ENCODE results near the gene JAZF1. TPM values are rescaled to one million over a fixed set of nuclear protein-coding genes. Genes with fewer than 3 reads are reported as not detected.
A peak's percentile ranks its signal among the peaks of the same experiment; 100 is the strongest.

Gene JAZF1
- total RNA-seq, 4 donors from 2014 or later, result 1.6 to 8.6 (median 5.3) TPM

- in situ Hi-C loops (cut with MboI; ENCODE audit: low sequenced_read_pairs in 4 of 4), result no loop called here
- Histone ChIP-seq H3K4me1 (peaks cover 11 to 14% of the 10 kb centered on the region in 2 donors), H3K9me3 (no peaks in the 10 kb centered on the region), H3K27me3 (no peaks in the 10 kb centered on the region), H3K4me3 (no peak overlapping the region), H3K27ac (no peak overlapping the region), H3K36me3 (no peaks in the 10 kb centered on the region)
- intact Hi-C loops (cut with DNase I; ENCODE audit: low total_unique reads), result loop anchor here (10.0 kb wide), 1 partner anchor 191 kb away; the partner anchor contains the start of gene TAX1BP1
- no peak for DNase-seq
- TF ChIP-seq CTCF (IDR thresholded peaks at IDR 0.05 in 4 of 5, conservative IDR thresholded peaks at IDR 0.05 in 1 of 5) (no peak), POLR2A (IDR thresholded peaks at IDR 0.05) (no peak)
- ATAC-seq, result no peak
Measured at GRCh38 chr7:27936047-27936767, 244.4 kb downstream of the JAZF1 start.

- in situ Hi-C loops (cut with MboI; ENCODE audit: low sequenced_read_pairs in 4 of 4), result no loop called here
- DNase-seq, result no peak
- no peak for TF ChIP-seq POLR2A (IDR thresholded peaks at IDR 0.05)
- peak in 1 of 5 experiments; percentile 15 for TF ChIP-seq CTCF (IDR thresholded peaks at IDR 0.05 in 4 of 5, conservative IDR thresholded peaks at IDR 0.05 in 1 of 5)
- H3K4me1 ChIP-seq, result peaks cover 14 to 16% of the 10 kb centered on the region in 2 donors
- no peak overlapping the region for H3K27ac ChIP-seq
- H3K9me3 ChIP-seq, result no peaks in the 10 kb centered on the region
- no peak for ATAC-seq
- no peaks in the 10 kb centered on the region for H3K36me3 ChIP-seq
- no peaks in the 10 kb centered on the region for H3K27me3 ChIP-seq
- no peak overlapping the region for H3K4me3 ChIP-seq
- intact Hi-C loops (cut with DNase I; ENCODE audit: low total_unique reads), result loop anchor here (10.0 kb wide), 1 partner anchor 189 kb away; the partner anchor contains the start of gene TAX1BP1
Measured at GRCh38 chr7:27933671-27934565, 246.7 kb downstream of the JAZF1 start.

GRCh38 chr7:27930910-27931476 lies 249.6 kb downstream of the JAZF1 start:
- in situ Hi-C loops (cut with MboI; ENCODE audit: low sequenced_read_pairs in 4 of 4), result no loop called here
- Histone ChIP-seq H3K4me3 (no peak overlapping the region), H3K9me3 (no peaks in the 10 kb centered on the region), H3K27me3 (no peaks in the 10 kb centered on the region), H3K4me1 (peaks cover 12 to 16% of the 10 kb centered on the region in 2 donors), H3K27ac (no peak overlapping the region), H3K36me3 (no peaks in the 10 kb centered on the region)
- DNase-seq, result no peak
- no peak for ATAC-seq
- intact Hi-C loops (cut with DNase I; ENCODE audit: low total_unique reads), result loop anchor here (10.0 kb wide), 1 partner anchor 186 kb away; the partner anchor contains the start of gene TAX1BP1
- TF ChIP-seq CTCF (IDR thresholded peaks at IDR 0.05 in 4 of 5, conservative IDR thresholded peaks at IDR 0.05 in 1 of 5) (no peak), POLR2A (IDR thresholded peaks at IDR 0.05) (no peak)

GRCh38 chr7:27929127-27929526 lies 251.5 kb downstream of the JAZF1 start:
- in situ Hi-C loops (cut with MboI; ENCODE audit: low sequenced_read_pairs in 4 of 4) (loop anchor here in 3 of 4 donors (10.0 kb wide), 4 partner anchors 86 to 734 kb away; partner anchors contain the start of gene HOXA13 (in 2 of the 3)), intact Hi-C loops (cut with DNase I; ENCODE audit: low total_unique reads) (loop anchor here (10.0 kb wide), 1 partner anchor 354 kb away; no protein-coding TSS in a partner anchor)
- Histone ChIP-seq H3K27ac (no peak overlapping the region), H3K4me3 (no peak overlapping the region), H3K27me3 (no peaks in the 10 kb centered on the region), H3K36me3 (no peaks in the 10 kb centered on the region), H3K9me3 (no peaks in the 10 kb centered on the region), H3K4me1 (peaks cover 12 to 16% of the 10 kb centered on the region in 2 donors)
- no peak for ATAC-seq
- no peak for TF ChIP-seq POLR2A (IDR thresholded peaks at IDR 0.05)
- TF ChIP-seq CTCF (IDR thresholded peaks at IDR 0.05 in 4 of 5, conservative IDR thresholded peaks at IDR 0.05 in 1 of 5), result peak in 1 of 5 experiments; percentile 20
- DNase-seq, result no peak
